Measurements from ENCODE around the gene ATOH8.
"Not testable (repeated sequence)": the region's sequence is repeated elsewhere in the genome, so short reads cannot be mapped to it uniquely, and the experiment has no call there.

Gene ATOH8

GRCh38 chr2:85828725-85829124 is 74.9 kb downstream of the ATOH8 start:
- no peak for DNase-seq (ENCODE audit: low spot score)

GRCh38 chr2:85829394-85829793 is 75.6 kb downstream of the ATOH8 start:
- DNase-seq (ENCODE audit: low spot score), result not testable (repeated sequence)

- DNase-seq (ENCODE audit: low spot score), result no peak
Observed at GRCh38 chr2:85830645-85831044, 76.9 kb downstream of the ATOH8 start.

- no peak for DNase-seq (ENCODE audit: low spot score)
Observed at GRCh38 chr2:85831735-85832134, 77.9 kb downstream of the ATOH8 start.

- DNase-seq (ENCODE audit: low spot score), result no peak
Observed at GRCh38 chr2:85834466-85834865, 80.7 kb downstream of the ATOH8 start.

Measured in germinal center (tissue), 1 donor.